CD4-positive, alpha-beta T cell treated with Interleukin-4 for 4 hours (primary cell): ENCODE results near the gene ARL4D.
"Not testable (repeated sequence)": the region's sequence is repeated elsewhere in the genome, so short reads cannot be mapped to it uniquely, and the experiment has no call there.

ENCODE experiments used
- DNase-seq: peaks from one replicate; pipeline ENCODE4 v3.0.0-alpha.2; 2020

The ARL4D gene

GRCh38 chr17:43398724-43399595 is at the start of gene ARL4D:
TSS of gene ARL4D (plus strand) at chr17:43398993. CDS start at chr17:43399733, 740 bp downstream.
- peak; percentile 77 for DNase-seq

GRCh38 chr17:43349142-43349541 is 49.7 kb upstream of the ARL4D start:
- no peak for DNase-seq

- no peak for DNase-seq
These were observed 47.9 kb upstream of the ARL4D start for GRCh38 chr17:43350888-43351361.

- DNase-seq, result no peak
These were observed 47.1 kb upstream of the ARL4D start for GRCh38 chr17:43351691-43352090.

GRCh38 chr17:43352579-43353331 is 46.0 kb upstream of the ARL4D start:
- no peak for DNase-seq

GRCh38 chr17:43353393-43353792 is 45.4 kb upstream of the ARL4D start:
- no peak for DNase-seq

GRCh38 chr17:43354371-43354770 is 44.4 kb upstream of the ARL4D start:
- DNase-seq, result no peak

- DNase-seq, result no peak
These were observed 42.3 kb upstream of the ARL4D start for GRCh38 chr17:43356450-43356849.

- DNase-seq, result no peak
These were observed 41.8 kb upstream of the ARL4D start for GRCh38 chr17:43356999-43357398.

GRCh38 chr17:43359469-43360110 is 39.2 kb upstream of the ARL4D start:
- DNase-seq, result no peak

GRCh38 chr17:43360376-43360738 is 38.4 kb upstream of the ARL4D start:
- DNase-seq, result peak; percentile 88

GRCh38 chr17:43360739-43361505 is 37.9 kb upstream of the ARL4D start:
- DNase-seq, result peak; percentile 98

- no peak for DNase-seq
These were observed 35.4 kb upstream of the ARL4D start for GRCh38 chr17:43363181-43363925.

- no peak for DNase-seq
These were observed 34.9 kb upstream of the ARL4D start for GRCh38 chr17:43363926-43364285.

GRCh38 chr17:43365356-43365755 is 33.4 kb upstream of the ARL4D start:
- no peak for DNase-seq

- not testable (repeated sequence) for DNase-seq
These were observed 32.9 kb upstream of the ARL4D start for GRCh38 chr17:43365921-43366320.

GRCh38 chr17:43366891-43367736 is 31.7 kb upstream of the ARL4D start:
- DNase-seq, result no peak

GRCh38 chr17:43367737-43368242 is 31.0 kb upstream of the ARL4D start:
- DNase-seq, result peak; percentile 78

GRCh38 chr17:43368740-43369506 is 29.9 kb upstream of the ARL4D start:
- peak; percentile 57 for DNase-seq

- no peak for DNase-seq
These were observed 28.8 kb upstream of the ARL4D start for GRCh38 chr17:43369986-43370385.
